GM21367 (cell line): ENCODE data around the gene TUFM.
"Not testable (repeated sequence)": the region's sequence is repeated elsewhere in the genome, so short reads cannot be mapped to it uniquely, and the experiment has no call there.

Experiments
- ATAC-seq: cut with Tn5 transposase; IDR thresholded peaks from one replicate; pipeline ENCODE4 v1.9.1; 2021; ENCODE audit not compliant: unreplicated experiment

Gene TUFM

GRCh38 chr16:28846080-28846932 lies at the start of gene TUFM:
Gene TUFM, minus strand, starts transcription at chr16:28846348. Its CDS starts 79 bp downstream, at chr16:28846269.
- peak; percentile 74 for ATAC-seq

- no peak for ATAC-seq
These were observed 49.5 kb upstream of the TUFM start for GRCh38 chr16:28895609-28896008.

- no peak for ATAC-seq
These were observed 47.1 kb upstream of the TUFM start for GRCh38 chr16:28893291-28893690.

GRCh38 chr16:28891964-28892890 lies 46.1 kb upstream of the TUFM start:
- no peak for ATAC-seq

GRCh38 chr16:28890355-28890754 lies 44.2 kb upstream of the TUFM start:
- ATAC-seq, result not testable (repeated sequence)

- ATAC-seq, result no peak
These were observed 40.8 kb upstream of the TUFM start for GRCh38 chr16:28886945-28887344.

- ATAC-seq, result no peak
These were observed 37.9 kb upstream of the TUFM start for GRCh38 chr16:28884045-28884444.

GRCh38 chr16:28883221-28883996 lies 37.3 kb upstream of the TUFM start:
- no peak for ATAC-seq

- ATAC-seq, result no peak
These were observed 36.5 kb upstream of the TUFM start for GRCh38 chr16:28882551-28883160.

GRCh38 chr16:28881565-28881964 lies 35.4 kb upstream of the TUFM start:
- ATAC-seq, result not testable (repeated sequence)

GRCh38 chr16:28880955-28881354 lies 34.8 kb upstream of the TUFM start:
- ATAC-seq, result no peak

GRCh38 chr16:28880589-28880915 lies 34.4 kb upstream of the TUFM start:
- ATAC-seq, result no peak

GRCh38 chr16:28879841-28880588 lies 33.9 kb upstream of the TUFM start:
- ATAC-seq, result peak; percentile 62

- ATAC-seq, result no peak
These were observed 33.2 kb upstream of the TUFM start for GRCh38 chr16:28879261-28879840.

GRCh38 chr16:28878083-28878926 lies 32.2 kb upstream of the TUFM start, which contains the start of gene ATP2A1:
Gene ATP2A1, plus strand, starts transcription at chr16:28878488. Its CDS starts 184 bp downstream, at chr16:28878672.
- no peak for ATAC-seq

GRCh38 chr16:28877655-28878000 lies 31.5 kb upstream of the TUFM start:
- ATAC-seq, result no peak

- ATAC-seq, result no peak
These were observed 31.0 kb upstream of the TUFM start for GRCh38 chr16:28876973-28877654.

GRCh38 chr16:28876019-28876659 lies 30.0 kb upstream of the TUFM start:
- ATAC-seq, result no peak
